Panc1 (cell line): ENCODE measurements around the gene CNTROB.
"Not testable (repeated sequence)": the region's sequence is repeated elsewhere in the genome, so short reads cannot be mapped to it uniquely, and the experiment has no call there.

Source experiments
- CTCF ChIP-seq: fragments of 450-650 bp; IDR thresholded peaks from 2 replicates; pipeline ENCODE4 v1.5.1; 2017; ENCODE audit warnings: mild to moderate bottlenecking
- POLR2AphosphoS5 ChIP-seq: IDR thresholded peaks from 2 replicates; pipeline ENCODE4 v1.6.1; 2012; ENCODE audit warnings: mild to moderate bottlenecking, low read depth, low read length, moderate library complexity

- TF ChIP-seq CTCF, POLR2AphosphoS5: not testable (repeated sequence)
Measured at GRCh38 chr17:7953266-7953665, 21.3 kb downstream of the CNTROB start.
